ENCODE results near the gene ADCK2.
"Not testable (repeated sequence)": the region's sequence is repeated elsewhere in the genome, so short reads cannot be mapped to it uniquely, and the experiment has no call there.

ADCK2 gene

GRCh38 chr7:140743255-140743654 lies 70.5 kb downstream of the ADCK2 start:
- DNase-seq (ENCODE audit: low spot score): not testable (repeated sequence)

DNA sequence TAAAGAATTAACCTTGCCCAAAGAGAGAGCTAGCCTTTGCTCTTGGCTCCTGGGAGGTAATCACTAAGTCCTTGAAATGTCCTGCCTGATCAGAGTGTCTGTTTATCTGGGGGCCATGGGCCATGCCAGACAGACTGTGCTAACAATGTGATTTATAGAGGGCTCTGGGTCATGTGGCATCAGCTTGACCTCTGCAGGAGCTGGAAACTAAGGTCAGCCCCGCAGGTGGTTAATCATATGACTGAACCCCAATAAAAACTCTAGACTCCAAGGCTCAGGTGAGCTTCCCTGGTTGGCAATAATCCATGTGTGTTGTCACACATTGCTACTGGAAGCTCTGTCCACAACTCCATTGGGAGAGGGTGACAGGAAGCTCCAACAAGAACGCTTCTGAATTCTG lies 71.3 kb downstream of the ADCK2 start:
- no peak for DNase-seq (ENCODE audit: low spot score)
